Right lobe of liver (tissue), 4 donors: ENCODE results near the gene GHR.

ENCODE experiments used
- CTCF ChIP-seq, 4 donors: fragments of 200-600 bp in 3 of 4; fragments of 450-650 bp in 1 of 4; IDR thresholded peaks; one replicate each; pipeline versions ENCODE4 v1.5.1 to v1.8.0; 2016 to 2022; ENCODE audit warnings: antibody characterized with exemption in 4 of 4, mild to moderate bottlenecking in 2 of 4
- POLR2A ChIP-seq: fragments of 450-650 bp; IDR thresholded peaks from one replicate; pipeline ENCODE4 v1.6.1; 2017; ENCODE audit warnings: antibody characterized with exemption, mild to moderate bottlenecking
- donor health status: DM: no; HTN: no; CAD: no.
- donor health status: DM: no; HTN: no; CAD: no.
- donor health status: DM: no; HTN: yes; CAD: no.

- TF ChIP-seq POLR2A (no peak), CTCF (IDR thresholded peaks at IDR 0.05) (no peak)
These were observed 38.8 kb downstream of the GHR start for GRCh38 chr5:42462083-42462482.
